Fibroblast of the aortic adventitia (primary cell): ENCODE measurements around the gene GLIPR1. TPM values are rescaled to one million over a fixed set of nuclear protein-coding genes. Genes with fewer than 3 reads are reported as not detected.
"Not testable (repeated sequence)": the region's sequence is repeated elsewhere in the genome, so short reads cannot be mapped to it uniquely, and the experiment has no call there.

Experiments used
- DNase-seq: peaks from one replicate; pipeline ENCODE4 v3.0.0-alpha.2; 2010; ENCODE audit warnings: low read depth
- H3K4me3 ChIP-seq: 2 replicates; pipeline ENCODE4 v1.5.1; 2011; ENCODE audit warnings: low read depth, mild to moderate bottlenecking, control low read depth, low read length, moderate library complexity
- total RNA-seq: library from RNA; depleted of rRNA; stranded (reverse); fragments of >200 nt; gene quantifications from 2 replicates; pipeline ENCODE4 v1.2.3, GENCODE V29; 2012; ENCODE audit warnings: low replicate concordance
- TF ChIP-seq, protein P1 (sequence below): IDR thresholded peaks from 2 replicates; pipeline ENCODE4 v1.5.1; 2011; ENCODE audit warnings: mild to moderate bottlenecking, low read length, control low read depth, inconsistent platforms; ENCODE audit not compliant: insufficient read depth

Gene GLIPR1
- total RNA-seq, 1 donor, result 167 TPM

DNA sequence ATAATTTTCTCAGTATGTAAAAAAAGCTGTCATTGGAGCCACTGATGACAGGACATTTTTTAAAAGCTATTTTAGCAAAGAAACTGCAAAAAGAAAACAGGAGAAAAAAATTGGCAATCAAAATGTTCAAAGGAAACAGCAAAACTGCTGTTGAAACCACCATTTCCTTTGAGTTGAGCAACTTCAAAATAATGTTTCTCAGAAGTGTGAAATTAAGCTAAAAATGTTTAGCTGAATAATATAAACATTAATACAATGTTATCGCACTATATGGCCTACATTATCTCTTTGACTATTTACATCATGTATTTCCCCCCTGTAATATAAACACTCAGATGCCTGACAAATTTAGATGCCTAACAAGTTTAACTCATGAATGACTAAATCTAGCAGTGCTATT lies 23.4 kb upstream of the GLIPR1 start:
- H3K4me3 ChIP-seq, result no peak overlapping the region
- TF ChIP-seq, protein P1, sequence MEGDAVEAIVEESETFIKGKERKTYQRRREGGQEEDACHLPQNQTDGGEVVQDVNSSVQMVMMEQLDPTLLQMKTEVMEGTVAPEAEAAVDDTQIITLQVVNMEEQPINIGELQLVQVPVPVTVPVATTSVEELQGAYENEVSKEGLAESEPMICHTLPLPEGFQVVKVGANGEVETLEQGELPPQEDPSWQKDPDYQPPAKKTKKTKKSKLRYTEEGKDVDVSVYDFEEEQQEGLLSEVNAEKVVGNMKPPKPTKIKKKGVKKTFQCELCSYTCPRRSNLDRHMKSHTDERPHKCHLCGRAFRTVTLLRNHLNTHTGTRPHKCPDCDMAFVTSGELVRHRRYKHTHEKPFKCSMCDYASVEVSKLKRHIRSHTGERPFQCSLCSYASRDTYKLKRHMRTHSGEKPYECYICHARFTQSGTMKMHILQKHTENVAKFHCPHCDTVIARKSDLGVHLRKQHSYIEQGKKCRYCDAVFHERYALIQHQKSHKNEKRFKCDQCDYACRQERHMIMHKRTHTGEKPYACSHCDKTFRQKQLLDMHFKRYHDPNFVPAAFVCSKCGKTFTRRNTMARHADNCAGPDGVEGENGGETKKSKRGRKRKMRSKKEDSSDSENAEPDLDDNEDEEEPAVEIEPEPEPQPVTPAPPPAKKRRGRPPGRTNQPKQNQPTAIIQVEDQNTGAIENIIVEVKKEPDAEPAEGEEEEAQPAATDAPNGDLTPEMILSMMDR, result no peak
- no peak for DNase-seq

DNA sequence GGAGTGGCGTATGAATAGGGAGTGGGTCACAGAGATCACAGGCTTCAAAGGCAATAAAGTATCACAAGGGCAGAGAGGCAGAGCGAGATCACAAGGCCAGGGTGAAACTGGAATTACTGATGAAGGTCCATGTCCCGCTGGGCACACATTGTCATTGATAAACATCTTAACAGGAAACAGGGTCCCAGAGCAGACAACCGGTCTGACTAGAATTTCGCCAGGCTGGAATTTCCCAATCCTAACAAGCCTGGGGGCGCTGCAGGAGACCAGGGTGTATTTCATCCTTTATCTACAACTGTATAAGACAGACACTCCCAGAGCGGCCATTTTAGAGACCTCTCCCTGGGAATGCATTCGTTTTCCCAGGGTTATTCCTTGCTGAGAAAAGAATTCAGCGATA lies 22.7 kb upstream of the GLIPR1 start:
- not testable (repeated sequence) for DNase-seq, H3K4me3 ChIP-seq

DNA sequence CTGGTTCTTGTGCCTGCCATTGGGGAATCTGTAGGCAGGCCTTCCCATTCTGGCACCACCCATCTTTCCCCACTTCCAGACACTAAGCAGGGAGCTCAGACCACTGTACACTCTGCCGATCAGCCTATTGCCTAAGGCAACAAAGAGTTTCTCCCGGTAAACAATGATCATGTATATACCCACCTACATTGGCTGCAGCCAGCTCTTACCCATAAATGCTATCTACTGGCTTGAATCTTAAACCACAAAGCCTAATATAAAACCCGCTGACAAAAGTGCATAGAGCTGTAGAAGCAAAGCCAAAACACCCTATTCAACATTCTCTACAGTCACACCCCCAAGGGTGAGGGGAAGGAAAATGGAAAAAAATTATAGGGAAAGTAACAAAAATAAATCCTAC lies 20.8 kb upstream of the GLIPR1 start:
- no peak overlapping the region for H3K4me3 ChIP-seq
- TF ChIP-seq, protein P1, result no peak
- DNase-seq, result no peak

DNA sequence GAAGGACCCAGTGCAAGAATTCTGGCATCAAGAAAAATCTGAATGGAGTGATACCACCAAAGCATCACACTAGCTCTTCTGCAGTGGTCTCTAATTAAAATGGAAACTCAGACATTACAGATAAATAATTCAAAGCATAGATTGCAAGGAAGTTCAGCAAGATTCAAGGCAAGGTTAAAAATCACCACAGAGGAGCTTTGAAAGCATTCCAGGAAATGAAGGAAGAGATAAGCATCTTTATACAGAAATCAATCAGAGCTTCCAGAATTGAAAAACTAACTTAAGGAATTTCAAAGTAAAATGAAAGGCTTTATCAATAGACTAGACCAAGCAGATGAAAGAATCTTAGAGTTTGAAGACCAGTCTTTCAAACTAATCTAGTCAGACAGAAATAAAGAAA lies 20.4 kb upstream of the GLIPR1 start:
- DNase-seq, result no peak
- H3K4me3 ChIP-seq, result no peak overlapping the region
- TF ChIP-seq, protein P1, result no peak

DNA sequence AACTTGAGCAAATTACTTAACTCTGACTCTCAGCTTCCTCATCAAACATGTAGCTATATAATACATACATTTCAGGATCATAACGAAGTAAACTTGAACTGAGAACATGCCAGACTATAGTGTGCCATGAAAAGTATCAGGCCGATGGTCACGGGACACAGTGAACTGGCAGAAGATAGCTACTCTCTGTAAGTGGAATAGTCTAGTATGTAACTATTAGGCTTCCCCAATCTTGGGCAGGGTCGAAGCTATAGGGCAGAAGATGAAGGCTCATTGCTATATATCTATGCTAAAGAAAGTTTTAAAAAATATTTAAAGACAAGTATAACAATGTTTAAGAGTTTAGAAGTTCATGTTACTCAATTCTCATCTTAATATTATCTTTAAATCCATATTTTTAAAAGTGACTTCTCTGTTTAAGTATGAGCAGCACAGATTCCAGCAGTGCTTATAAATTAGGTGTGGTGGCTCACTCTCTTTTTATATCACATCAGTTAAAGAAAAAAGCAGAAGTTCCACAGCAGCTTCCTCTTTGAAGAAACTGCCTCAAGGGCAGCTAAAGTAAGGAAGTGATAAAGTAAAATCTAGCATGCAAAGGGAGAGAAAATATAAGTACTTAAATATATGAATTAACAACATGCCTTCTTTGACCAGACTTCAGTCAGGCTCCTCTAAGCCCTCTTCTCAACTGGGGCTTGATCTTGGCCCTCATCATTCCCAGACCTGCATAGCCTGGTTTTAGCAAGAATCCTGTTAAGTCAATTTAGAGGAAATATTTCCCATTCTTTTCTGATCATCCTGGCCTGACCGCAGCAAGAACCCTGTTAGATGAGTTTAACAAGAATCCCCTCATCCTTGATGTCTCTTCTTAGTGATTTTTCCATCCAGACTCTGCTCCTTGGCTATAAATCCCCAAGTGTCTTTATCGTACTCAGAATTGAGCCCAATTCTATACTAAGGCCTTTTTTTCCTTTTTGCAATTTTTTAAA lies 8.4 kb upstream of the GLIPR1 start:
- no peak for DNase-seq
- TF ChIP-seq, protein P1, result no peak
- H3K4me3 ChIP-seq, result no peak overlapping the region

DNA sequence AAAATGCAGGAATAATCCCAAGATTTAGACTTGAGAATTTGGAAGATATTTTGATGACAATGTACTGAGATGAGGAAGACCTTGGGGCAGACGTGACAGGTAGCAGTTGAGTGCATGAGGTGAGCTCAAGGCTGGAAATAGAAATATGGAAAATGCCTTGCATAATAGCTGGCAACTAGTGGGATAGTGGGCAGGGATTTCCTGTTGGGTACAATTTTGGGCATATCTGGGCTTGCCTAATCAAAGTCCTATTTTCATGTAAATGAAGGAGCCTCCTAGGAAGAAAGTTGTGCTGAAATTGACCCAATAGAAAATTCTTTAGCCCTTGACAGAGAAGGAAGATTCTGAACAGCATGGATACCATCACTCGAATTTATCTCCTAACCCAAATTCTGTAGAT lies 6.4 kb upstream of the GLIPR1 start:
- no peak for DNase-seq
- no peak overlapping the region for H3K4me3 ChIP-seq
- TF ChIP-seq, protein P1, result no peak

DNA sequence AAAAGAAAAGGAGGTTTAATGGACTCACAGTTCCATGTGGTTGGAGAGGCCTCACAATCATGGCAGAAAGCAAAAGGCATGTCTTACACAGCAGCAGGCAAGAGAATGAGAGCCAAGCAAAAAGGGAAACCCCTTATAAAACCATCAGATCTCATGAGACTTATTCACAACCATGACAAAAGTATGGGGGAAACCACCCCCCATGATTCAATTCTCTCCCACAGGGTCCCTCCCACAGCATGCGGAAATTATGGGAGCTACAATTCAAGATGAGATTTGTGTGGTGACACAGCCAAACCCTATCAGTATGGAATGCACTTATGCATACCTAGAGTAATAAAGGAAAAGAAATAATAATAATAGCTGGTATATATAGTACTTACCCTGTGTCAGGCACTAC lies 4.5 kb upstream of the GLIPR1 start:
- no peak for DNase-seq
- TF ChIP-seq, protein P1, result no peak
- no peak overlapping the region for H3K4me3 ChIP-seq
